EL (cell line): ENCODE measurements around the gene FGD6.

ENCODE experiments used
- DNase-seq: peaks from one replicate; pipeline ENCODE4 v3.0.0-alpha.2; 2016

FGD6 gene

GRCh38 chr12:95231190-95231589 lies 13.9 kb upstream of the FGD6 start:
- peak; percentile 11 for DNase-seq

- no peak for DNase-seq
Observed at GRCh38 chr12:95230313-95230712, 13.0 kb upstream of the FGD6 start.

GRCh38 chr12:95229636-95230035 lies 12.4 kb upstream of the FGD6 start:
- DNase-seq = no peak

GRCh38 chr12:95228617-95229016 lies 11.3 kb upstream of the FGD6 start:
- DNase-seq = no peak

- DNase-seq = no peak
Observed at GRCh38 chr12:95227818-95228356, 10.6 kb upstream of the FGD6 start.

GRCh38 chr12:95225645-95226212 lies 8.5 kb upstream of the FGD6 start:
- no peak for DNase-seq

- peak; percentile 52 for DNase-seq
Observed at GRCh38 chr12:95224202-95225170, 7.2 kb upstream of the FGD6 start.

GRCh38 chr12:95220726-95221125 lies 3.5 kb upstream of the FGD6 start:
- DNase-seq = no peak

- no peak for DNase-seq
Observed at GRCh38 chr12:95220190-95220589, 2.9 kb upstream of the FGD6 start.

GRCh38 chr12:95218150-95219133 lies 1.2 kb upstream of the FGD6 start:
- DNase-seq = peak; percentile 81

- no peak for DNase-seq
Observed at GRCh38 chr12:95216711-95217376, 423 bp downstream of the FGD6 start.

GRCh38 chr12:95215949-95216348 lies 1.3 kb downstream of the FGD6 start:
- DNase-seq = peak; percentile 46

- no peak for DNase-seq
Observed at GRCh38 chr12:95214466-95214865, 2.8 kb downstream of the FGD6 start.

- no peak for DNase-seq
Observed at GRCh38 chr12:95213928-95214327, 3.3 kb downstream of the FGD6 start.

GRCh38 chr12:95213119-95213518 lies 4.1 kb downstream of the FGD6 start:
- DNase-seq = no peak

GRCh38 chr12:95212586-95212985 lies 4.7 kb downstream of the FGD6 start:
- DNase-seq = peak; percentile 12

GRCh38 chr12:95208678-95209077 lies 8.6 kb downstream of the FGD6 start:
- DNase-seq = no peak

- DNase-seq = no peak
Observed at GRCh38 chr12:95207407-95207806, 9.9 kb downstream of the FGD6 start.

GRCh38 chr12:95206916-95207315 lies 10.4 kb downstream of the FGD6 start:
- no peak for DNase-seq

- peak; percentile 77 for DNase-seq
Observed at GRCh38 chr12:95205685-95206084, 11.6 kb downstream of the FGD6 start.

GRCh38 chr12:95205016-95205624 lies 12.1 kb downstream of the FGD6 start:
- DNase-seq = no peak
